ENCODE measurements around the gene CRYGB.

The CRYGB gene

DNA sequence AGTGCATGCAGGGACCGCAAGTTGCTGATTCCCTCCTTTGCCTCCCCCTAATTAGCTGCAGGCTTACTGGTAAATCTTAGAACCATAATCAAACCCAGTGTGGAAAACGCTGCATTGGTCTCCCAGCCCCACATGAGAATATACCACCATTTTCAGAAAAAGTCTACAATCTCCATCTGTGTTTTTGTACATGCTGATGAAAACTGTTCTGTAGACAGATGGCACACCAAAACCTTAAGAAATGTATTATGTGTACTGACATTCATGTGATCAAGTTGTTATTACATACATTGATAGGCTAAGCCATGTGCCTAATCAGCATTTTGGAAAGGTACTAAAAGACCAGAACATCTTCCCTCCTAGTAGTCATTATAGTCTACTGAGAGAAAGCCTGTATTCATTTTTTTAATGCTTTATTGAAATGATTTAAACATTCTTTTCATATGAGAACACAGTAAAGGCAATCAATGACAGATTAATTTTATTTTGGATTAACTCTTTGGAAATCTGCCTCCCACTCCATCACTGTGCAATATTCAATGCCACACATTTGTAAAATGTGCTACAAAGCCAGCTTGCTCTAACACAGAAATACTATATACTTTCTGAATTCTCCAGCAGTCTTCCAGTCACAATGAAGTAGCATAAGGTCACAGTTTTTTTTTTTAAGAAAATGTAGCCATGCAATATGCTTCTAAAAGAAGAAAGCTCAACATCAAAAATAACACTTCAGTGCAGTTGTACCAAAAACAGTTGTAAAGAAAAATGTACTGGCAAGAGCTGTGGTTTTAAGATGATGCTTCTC lies 19.2 kb upstream of the CRYGB start:
- no peaks in the 10 kb centered on the region for H3K36me3 ChIP-seq (replicated peaks)
- TF ChIP-seq, protein P1, sequence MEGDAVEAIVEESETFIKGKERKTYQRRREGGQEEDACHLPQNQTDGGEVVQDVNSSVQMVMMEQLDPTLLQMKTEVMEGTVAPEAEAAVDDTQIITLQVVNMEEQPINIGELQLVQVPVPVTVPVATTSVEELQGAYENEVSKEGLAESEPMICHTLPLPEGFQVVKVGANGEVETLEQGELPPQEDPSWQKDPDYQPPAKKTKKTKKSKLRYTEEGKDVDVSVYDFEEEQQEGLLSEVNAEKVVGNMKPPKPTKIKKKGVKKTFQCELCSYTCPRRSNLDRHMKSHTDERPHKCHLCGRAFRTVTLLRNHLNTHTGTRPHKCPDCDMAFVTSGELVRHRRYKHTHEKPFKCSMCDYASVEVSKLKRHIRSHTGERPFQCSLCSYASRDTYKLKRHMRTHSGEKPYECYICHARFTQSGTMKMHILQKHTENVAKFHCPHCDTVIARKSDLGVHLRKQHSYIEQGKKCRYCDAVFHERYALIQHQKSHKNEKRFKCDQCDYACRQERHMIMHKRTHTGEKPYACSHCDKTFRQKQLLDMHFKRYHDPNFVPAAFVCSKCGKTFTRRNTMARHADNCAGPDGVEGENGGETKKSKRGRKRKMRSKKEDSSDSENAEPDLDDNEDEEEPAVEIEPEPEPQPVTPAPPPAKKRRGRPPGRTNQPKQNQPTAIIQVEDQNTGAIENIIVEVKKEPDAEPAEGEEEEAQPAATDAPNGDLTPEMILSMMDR (IDR thresholded peaks at IDR 0.05; ENCODE audit: low read depth, low read length, missing control alignments) = no peak
- H3K27me3 ChIP-seq (replicated peaks) = no peaks in the 10 kb centered on the region
- DNase-seq = no peak
- no peak overlapping the region for H3K27ac ChIP-seq
- H3K4me3 ChIP-seq (ENCODE audit: low read depth, low read length) = no peak overlapping the region
- in situ Hi-C loops (cut with HindIII; ENCODE audit: low pct_ligation_motif_present, low sequenced_read_pairs) = no loop called here

DNA sequence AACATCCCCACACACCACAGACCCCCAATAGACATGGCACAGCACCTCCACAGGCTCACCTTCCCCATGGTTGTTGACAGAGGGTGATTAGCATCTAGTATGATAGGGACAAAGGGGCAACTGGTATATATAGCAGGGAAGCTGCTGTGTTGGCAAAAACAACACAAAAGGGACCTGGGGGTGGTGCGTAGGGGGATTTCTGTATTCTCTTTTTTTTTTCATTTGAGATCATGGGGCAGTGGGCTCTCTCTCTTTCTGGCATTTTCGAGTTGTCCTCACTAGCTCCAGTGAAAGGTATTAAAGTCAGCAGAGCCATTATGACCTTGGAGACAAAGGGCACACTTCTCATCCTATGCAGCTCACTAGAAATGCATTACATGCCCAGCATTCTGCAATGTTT lies 17.5 kb upstream of the CRYGB start, which contains the start of gene CRYGA:
TSS of gene CRYGA (minus strand) at position 101 of the 400 bp plus-strand sequence. CDS start at position 68, 33 bp downstream.
- H3K27me3 ChIP-seq (replicated peaks) = no peaks in the 10 kb centered on the region
- in situ Hi-C loops (cut with HindIII; ENCODE audit: low pct_ligation_motif_present, low sequenced_read_pairs) = no loop called here
- H3K36me3 ChIP-seq (replicated peaks) = no peaks in the 10 kb centered on the region
- DNase-seq = no peak
- H3K27ac ChIP-seq = no peak within 1 kb of the TSS
- TF ChIP-seq, protein P1 (IDR thresholded peaks at IDR 0.05; ENCODE audit: low read depth, low read length, missing control alignments) = no peak
- H3K4me3 ChIP-seq (ENCODE audit: low read depth, low read length) = no peak within 1 kb of the TSS

DNA sequence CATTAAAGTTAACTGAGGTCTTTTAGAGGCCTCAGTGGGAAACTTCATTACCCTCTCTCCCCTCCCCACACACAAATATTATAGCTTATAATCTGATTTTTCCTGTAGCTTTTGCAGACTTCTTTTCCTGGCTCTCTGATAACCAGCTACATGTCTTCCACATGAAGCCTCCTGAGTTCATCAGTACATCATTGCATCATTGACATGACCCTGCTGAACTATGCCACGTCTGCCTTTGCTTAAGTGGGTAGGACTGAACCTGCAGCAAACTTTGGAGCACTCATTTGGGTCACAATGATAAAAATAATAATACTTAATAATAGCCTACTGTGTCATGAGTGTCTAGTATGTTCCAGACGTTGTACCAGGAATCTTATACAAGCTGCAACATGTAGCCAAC lies 10.5 kb upstream of the CRYGB start:
- TF ChIP-seq, protein P1 (IDR thresholded peaks at IDR 0.05; ENCODE audit: low read depth, low read length, missing control alignments) = no peak
- Histone ChIP-seq H3K4me3 (ENCODE audit: low read depth, low read length) (no peak overlapping the region), H3K36me3 (replicated peaks) (no peaks in the 10 kb centered on the region), H3K27ac (no peak overlapping the region), H3K27me3 (replicated peaks) (no peaks in the 10 kb centered on the region)
- no peak for DNase-seq
- in situ Hi-C loops (cut with HindIII; ENCODE audit: low pct_ligation_motif_present, low sequenced_read_pairs) = no loop called here

DNA sequence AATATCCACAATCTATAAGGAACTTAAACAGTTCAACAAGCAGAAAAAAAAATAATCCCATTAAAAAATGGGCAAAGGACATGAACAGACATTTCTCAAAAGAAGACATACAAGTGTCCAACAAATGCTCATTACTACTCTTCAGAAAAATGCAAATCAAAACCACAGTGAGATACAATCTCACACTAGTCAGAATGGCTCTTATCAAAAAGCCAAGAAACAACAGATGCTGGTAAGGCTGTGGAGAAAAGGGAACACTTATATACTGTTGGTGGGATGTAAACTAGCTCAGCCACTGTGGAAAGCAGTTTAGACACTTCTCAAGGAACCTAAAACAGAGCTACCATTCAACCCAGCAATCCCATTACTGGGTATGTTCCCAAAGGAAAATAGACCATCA lies 7.2 kb upstream of the CRYGB start:
- TF ChIP-seq, protein P1 (IDR thresholded peaks at IDR 0.05; ENCODE audit: low read depth, low read length, missing control alignments) = no peak
- in situ Hi-C loops (cut with HindIII; ENCODE audit: low pct_ligation_motif_present, low sequenced_read_pairs) = no loop called here

DNA sequence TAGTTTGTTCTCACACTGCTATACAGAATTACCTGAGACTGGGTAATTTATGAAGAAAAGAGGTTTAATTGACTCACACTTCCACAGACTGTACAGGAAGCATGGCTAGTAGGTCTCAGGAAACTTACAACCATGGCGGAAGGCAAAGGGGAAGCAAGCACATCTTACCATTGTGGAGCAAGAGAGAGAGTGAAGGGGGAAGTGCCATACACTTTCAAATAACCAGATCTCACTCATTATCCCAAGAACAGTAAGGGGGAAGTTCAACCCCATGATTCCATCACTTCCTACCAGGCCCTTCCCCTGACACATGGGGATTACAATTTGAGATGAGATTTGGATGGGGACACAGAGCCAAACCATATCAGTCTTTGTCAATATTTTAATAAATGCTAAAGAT lies 5.0 kb upstream of the CRYGB start:
- Histone ChIP-seq H3K36me3 (replicated peaks) (no peaks in the 10 kb centered on the region), H3K27me3 (replicated peaks) (no peaks in the 10 kb centered on the region), H3K27ac (no peak overlapping the region), H3K4me3 (ENCODE audit: low read depth, low read length) (no peak overlapping the region)
- DNase-seq = no peak
- TF ChIP-seq, protein P1 (IDR thresholded peaks at IDR 0.05; ENCODE audit: low read depth, low read length, missing control alignments) = no peak
- in situ Hi-C loops (cut with HindIII; ENCODE audit: low pct_ligation_motif_present, low sequenced_read_pairs) = no loop called here

More for the DNA sequence above, 7.2 kb upstream of the CRYGB start:
- Histone ChIP-seq H3K27me3 (replicated peaks) (no peaks in the 10 kb centered on the region), H3K4me3 (ENCODE audit: low read depth, low read length) (no peak overlapping the region), H3K36me3 (replicated peaks) (no peaks in the 10 kb centered on the region), H3K27ac (no peak overlapping the region)
- no peak for DNase-seq
